GM08714 (cell line): ENCODE data around the gene OGDHL.
"Not testable (repeated sequence)": the region's sequence is repeated elsewhere in the genome, so short reads cannot be mapped to it uniquely, and the experiment has no call there.

Experiments
- H3K4me3 ChIP-seq: fragments of 200-500 bp; sonication (Bioruptor generic); 2 replicates; pipeline ENCODE4 v1.5.1; 2014; ENCODE audit warnings: mild to moderate bottlenecking, low read length, inconsistent platforms
- ZNF274 ChIP-seq: IDR thresholded peaks from 2 replicates; pipeline ENCODE4 v1.6.1; 2012; ENCODE audit warnings: mild to moderate bottlenecking, low read depth, low read length

OGDHL gene

GRCh38 chr10:49761789-49762565 lies at the start of gene OGDHL:
TSS of gene OGDHL (minus strand) at chr10:49762323. CDS start at chr10:49758592, 3,731 bp downstream.
- TF ChIP-seq ZNF274: no peak
- peak within 1 kb of the TSS; percentile 64 for H3K4me3 ChIP-seq

- TF ChIP-seq ZNF274: no peak
- H3K4me3 ChIP-seq: no peak overlapping the region
Observed at GRCh38 chr10:49803988-49804387, 41.9 kb upstream of the OGDHL start.

- no peak overlapping the region for H3K4me3 ChIP-seq
- no peak for TF ChIP-seq ZNF274
Observed at GRCh38 chr10:49798275-49798674, 36.2 kb upstream of the OGDHL start.

- H3K4me3 ChIP-seq: no peak overlapping the region
- TF ChIP-seq ZNF274: no peak
Observed at GRCh38 chr10:49791100-49791499, 29.0 kb upstream of the OGDHL start.

- no peak overlapping the region for H3K4me3 ChIP-seq
- no peak for TF ChIP-seq ZNF274
Observed at GRCh38 chr10:49784681-49785080, 22.6 kb upstream of the OGDHL start.

GRCh38 chr10:49783645-49784044 lies 21.5 kb upstream of the OGDHL start:
- TF ChIP-seq ZNF274: no peak
- H3K4me3 ChIP-seq: no peak overlapping the region

GRCh38 chr10:49781247-49781646 lies 19.1 kb upstream of the OGDHL start:
- no peak for TF ChIP-seq ZNF274
- H3K4me3 ChIP-seq: no peak overlapping the region

GRCh38 chr10:49778197-49778596 lies 16.1 kb upstream of the OGDHL start:
- no peak for TF ChIP-seq ZNF274
- H3K4me3 ChIP-seq: no peak overlapping the region

- no peak for TF ChIP-seq ZNF274
- no peak overlapping the region for H3K4me3 ChIP-seq
Observed at GRCh38 chr10:49776851-49777250, 14.7 kb upstream of the OGDHL start.

GRCh38 chr10:49775014-49775413 lies 12.9 kb upstream of the OGDHL start:
- no peak overlapping the region for H3K4me3 ChIP-seq
- TF ChIP-seq ZNF274: no peak

GRCh38 chr10:49772944-49773343 lies 10.8 kb upstream of the OGDHL start:
- H3K4me3 ChIP-seq: not testable (repeated sequence)

- not testable (repeated sequence) for H3K4me3 ChIP-seq
Observed at GRCh38 chr10:49771046-49771445, 8.9 kb upstream of the OGDHL start.

- no peak overlapping the region for H3K4me3 ChIP-seq
- no peak for TF ChIP-seq ZNF274
Observed at GRCh38 chr10:49769692-49770091, 7.6 kb upstream of the OGDHL start.

- no peak for TF ChIP-seq ZNF274
- H3K4me3 ChIP-seq: no peak overlapping the region
Observed at GRCh38 chr10:49768731-49769130, 6.6 kb upstream of the OGDHL start.

- TF ChIP-seq ZNF274: no peak
- no peak overlapping the region for H3K4me3 ChIP-seq
Observed at GRCh38 chr10:49768329-49768728, 6.2 kb upstream of the OGDHL start.

- TF ChIP-seq ZNF274: no peak
- no peak overlapping the region for H3K4me3 ChIP-seq
Observed at GRCh38 chr10:49767752-49768151, 5.6 kb upstream of the OGDHL start.
